Bronchial epithelial cell (primary cell): ENCODE results near the gene NAA40. TPM values are rescaled to one million over a fixed set of nuclear protein-coding genes. Genes with fewer than 3 reads are reported as not detected.

Experiments
- DNase-seq: peaks from one replicate; pipeline ENCODE4 v3.0.0-alpha.2; 2010; ENCODE audit warnings: low read depth
- FAIRE-seq: peaks from 2 replicates; lab custom pipeline; 2011; peaks lifted over from hg19 to GRCh38; lab: Jason Lieb, UNC
- H3K27me3 ChIP-seq: 2 replicates; pipeline ENCODE4 v1.5.1; 2011; ENCODE audit warnings: low read length; ENCODE audit not compliant: control insufficient read depth, insufficient read depth
- H3K36me3 ChIP-seq: 2 replicates; pipeline ENCODE4 v1.5.1; 2011; ENCODE audit warnings: low read length; ENCODE audit not compliant: control insufficient read depth, insufficient read depth
- H3K4me3 ChIP-seq: 2 replicates; pipeline ENCODE4 v1.5.1; 2011; ENCODE audit warnings: mild to moderate bottlenecking, low read depth, low read length, control low read depth
- total RNA-seq: library from RNA; depleted of rRNA; stranded (reverse); fragments of >200 nt; gene quantifications from 2 replicates; pipeline ENCODE4 v1.2.1, GENCODE V29; 2014
- TF ChIP-seq, protein P1 (sequence below): IDR thresholded peaks from 2 replicates; pipeline ENCODE4 v1.5.1; 2011; ENCODE audit warnings: mild to moderate bottlenecking, moderate library complexity, low read length, control low read depth, inconsistent platforms; ENCODE audit not compliant: insufficient read depth, severe bottlenecking

The NAA40 gene
- total RNA-seq, 1 donor from 2014 or later = 4.5 TPM

DNA sequence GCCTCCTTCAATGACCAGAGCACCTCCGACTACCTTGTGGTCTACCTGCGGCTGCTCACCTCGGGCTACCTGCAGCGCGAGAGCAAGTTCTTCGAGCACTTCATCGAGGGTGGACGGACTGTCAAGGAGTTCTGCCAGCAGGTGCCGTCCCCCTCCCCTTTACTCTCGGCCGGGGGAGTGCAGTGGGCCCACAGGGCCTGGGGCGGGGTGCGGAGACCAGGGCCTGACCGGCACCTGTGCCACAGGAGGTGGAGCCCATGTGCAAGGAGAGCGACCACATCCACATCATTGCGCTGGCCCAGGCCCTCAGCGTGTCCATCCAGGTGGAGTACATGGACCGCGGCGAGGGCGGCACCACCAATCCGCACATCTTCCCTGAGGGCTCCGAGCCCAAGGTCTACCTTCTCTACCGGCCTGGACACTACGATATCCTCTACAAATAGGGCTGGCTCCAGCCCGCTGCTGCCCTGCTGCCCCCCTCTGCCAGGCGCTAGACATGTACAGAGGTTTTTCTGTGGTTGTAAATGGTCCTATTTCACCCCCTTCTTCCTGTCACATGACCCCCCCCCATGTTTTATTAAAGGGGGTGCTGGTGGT is 58.4 kb downstream of the NAA40 start:
- DNase-seq = no peak
- no peak for FAIRE-seq
- TF ChIP-seq, protein P1, sequence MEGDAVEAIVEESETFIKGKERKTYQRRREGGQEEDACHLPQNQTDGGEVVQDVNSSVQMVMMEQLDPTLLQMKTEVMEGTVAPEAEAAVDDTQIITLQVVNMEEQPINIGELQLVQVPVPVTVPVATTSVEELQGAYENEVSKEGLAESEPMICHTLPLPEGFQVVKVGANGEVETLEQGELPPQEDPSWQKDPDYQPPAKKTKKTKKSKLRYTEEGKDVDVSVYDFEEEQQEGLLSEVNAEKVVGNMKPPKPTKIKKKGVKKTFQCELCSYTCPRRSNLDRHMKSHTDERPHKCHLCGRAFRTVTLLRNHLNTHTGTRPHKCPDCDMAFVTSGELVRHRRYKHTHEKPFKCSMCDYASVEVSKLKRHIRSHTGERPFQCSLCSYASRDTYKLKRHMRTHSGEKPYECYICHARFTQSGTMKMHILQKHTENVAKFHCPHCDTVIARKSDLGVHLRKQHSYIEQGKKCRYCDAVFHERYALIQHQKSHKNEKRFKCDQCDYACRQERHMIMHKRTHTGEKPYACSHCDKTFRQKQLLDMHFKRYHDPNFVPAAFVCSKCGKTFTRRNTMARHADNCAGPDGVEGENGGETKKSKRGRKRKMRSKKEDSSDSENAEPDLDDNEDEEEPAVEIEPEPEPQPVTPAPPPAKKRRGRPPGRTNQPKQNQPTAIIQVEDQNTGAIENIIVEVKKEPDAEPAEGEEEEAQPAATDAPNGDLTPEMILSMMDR = no peak
- no peaks in the 10 kb centered on the region for H3K27me3 ChIP-seq
- no peak overlapping the region for H3K4me3 ChIP-seq
- peaks cover 27% of the 10 kb centered on the region for H3K36me3 ChIP-seq

DNA sequence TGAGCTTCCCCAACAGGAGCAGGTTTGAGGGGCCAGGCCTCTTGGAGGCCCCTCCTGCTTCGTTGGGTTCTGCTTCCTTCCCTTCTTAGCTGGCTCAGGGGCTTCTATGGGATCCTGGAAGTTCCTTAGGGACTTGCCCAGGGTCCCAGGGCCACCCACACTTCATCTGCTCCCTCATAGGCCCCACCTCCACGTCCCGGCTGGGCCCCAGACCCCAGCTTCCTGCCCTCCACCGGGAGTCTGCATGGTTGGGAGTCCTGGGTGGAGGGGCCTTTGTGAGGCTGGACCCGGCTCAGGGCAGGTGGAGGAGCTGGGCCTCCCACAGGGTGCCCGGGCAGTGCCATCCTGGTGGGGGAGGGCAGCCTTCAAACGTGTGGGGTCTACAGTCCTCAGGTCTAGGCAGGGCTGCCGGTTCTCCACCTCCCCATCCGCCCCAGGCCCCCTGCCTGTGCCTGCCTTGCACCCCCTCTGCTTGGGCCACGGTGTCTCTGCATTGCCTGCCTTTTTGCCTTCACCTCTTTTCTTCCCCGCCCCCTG is 59.1 kb downstream of the NAA40 start:
- no peak for DNase-seq
- Histone ChIP-seq H3K36me3 (peaks cover 26% of the 10 kb centered on the region), H3K27me3 (no peaks in the 10 kb centered on the region), H3K4me3 (no peak overlapping the region)
- TF ChIP-seq, protein P1 = no peak
- FAIRE-seq = no peak

DNA sequence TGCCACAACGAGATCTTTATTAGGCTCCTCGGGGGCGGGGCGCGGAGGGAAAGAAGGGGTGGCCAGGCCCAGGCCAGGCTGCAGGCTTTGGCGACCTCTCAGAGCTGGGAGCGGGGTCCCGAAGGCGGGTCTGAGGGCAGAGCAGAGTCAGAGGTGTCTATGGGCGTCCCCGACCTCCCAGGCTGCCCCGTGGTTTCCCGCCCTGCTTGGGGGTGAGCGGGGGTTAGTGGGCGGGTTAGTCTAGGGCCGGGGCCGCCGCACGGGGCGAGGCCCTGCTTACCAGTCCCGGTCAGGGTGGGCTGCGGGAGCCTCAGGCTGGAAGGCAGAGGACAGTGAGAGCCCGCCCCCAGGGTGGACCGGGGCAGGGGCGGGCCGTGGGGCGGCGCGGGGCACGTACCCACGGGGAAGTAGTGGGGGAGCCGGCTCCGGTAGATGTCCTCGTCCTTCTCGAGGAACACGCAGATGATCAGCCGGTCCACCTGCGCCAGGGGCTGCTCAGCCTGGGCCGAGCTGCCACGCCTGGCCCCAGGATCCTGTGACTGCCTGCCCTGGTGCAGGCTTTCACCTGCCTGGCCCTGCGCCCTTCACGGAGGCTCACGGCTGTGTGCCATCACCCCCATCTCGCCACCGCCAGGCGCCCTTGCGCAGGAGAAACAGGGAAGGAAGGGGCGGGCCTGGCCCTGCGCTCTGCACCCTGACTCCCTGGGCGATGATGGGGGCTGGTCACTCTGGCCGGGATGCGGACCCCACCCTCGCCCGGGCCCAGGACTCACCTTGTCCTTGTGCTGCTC is 60.0 kb downstream of the NAA40 start:
- Histone ChIP-seq H3K27me3 (no peaks in the 10 kb centered on the region), H3K36me3 (peaks cover 25% of the 10 kb centered on the region), H3K4me3 (peak overlapping the region; percentile 25)
- DNase-seq (peak; percentile 74), FAIRE-seq (no peak)
- TF ChIP-seq, protein P1 = peak; percentile 13

DNA sequence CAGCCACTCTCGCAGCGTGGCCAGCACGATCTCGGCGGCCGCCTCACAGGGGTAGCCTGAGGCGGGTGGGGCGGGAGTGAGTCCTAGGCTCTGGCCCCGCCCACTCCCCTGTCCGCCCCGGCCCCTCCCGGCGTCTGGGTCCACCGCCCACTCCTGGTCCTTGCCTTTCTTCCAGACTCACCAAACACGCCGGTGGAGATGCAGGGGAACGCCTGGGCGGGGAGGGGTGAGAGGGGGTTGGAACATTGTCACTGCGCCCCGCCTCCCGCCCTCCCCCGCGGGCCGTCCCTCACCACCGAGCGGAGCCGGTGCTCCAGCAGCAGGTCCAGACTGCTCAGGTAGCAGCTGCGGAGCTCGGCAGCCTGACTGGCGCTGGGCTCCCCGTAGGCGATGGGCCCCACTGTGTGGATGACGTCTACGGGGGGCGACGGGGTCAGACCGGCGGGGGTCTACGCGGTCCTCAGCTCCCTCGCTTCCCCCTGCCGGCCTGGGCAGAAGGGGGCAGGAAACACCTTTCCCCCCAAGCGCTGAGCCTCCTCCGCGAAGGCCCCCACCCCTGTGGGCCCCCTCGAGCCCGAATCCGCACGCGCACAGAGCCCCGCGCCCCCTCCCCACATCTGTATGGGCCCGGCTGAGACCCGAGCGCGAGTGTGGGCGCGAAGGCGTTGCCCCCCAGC is 60.7 kb downstream of the NAA40 start:
- TF ChIP-seq, protein P1 = no peak
- no peak for FAIRE-seq

DNA sequence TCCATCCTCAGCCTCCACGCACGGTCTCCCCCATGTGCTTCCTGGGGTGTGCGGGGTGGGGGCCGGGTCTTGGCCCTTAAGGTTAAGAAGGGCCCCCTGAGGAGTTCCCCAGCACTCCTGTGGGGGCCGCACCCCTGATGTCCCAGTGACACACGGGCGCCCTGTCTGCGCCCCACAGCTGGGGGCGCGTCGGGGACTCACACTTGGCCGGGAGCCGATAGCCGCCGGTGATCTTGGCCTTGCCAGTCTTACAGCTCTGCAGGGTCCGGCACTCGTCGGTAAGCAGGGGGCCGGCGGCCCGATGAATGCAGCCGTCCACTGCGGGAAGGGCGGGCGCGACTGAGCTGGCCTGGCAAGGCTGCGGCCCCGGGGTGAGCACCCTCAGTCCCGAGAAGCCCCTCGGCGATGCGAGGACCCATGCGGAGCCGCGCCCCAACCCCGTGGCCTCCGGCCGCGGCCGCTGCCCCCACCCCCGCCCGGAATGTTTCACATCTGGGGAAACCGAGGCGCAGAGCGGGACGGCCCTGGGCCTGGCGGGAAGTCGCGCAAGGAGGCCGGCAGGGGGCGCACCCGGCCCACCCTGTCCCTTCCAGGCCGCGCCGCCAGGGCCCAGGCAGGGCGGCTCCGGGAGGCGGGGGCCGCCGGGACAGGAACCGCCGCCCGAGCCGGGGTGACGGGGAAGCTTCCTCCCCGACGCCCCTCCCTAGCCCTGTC is 61.4 kb downstream of the NAA40 start:
- H3K4me3 ChIP-seq = peak overlapping the region; percentile 18
- FAIRE-seq (no peak), DNase-seq (peak; percentile 32)
- TF ChIP-seq, protein P1 = peak; percentile 68
- no peaks in the 10 kb centered on the region for H3K27me3 ChIP-seq
- H3K36me3 ChIP-seq = peaks cover 19% of the 10 kb centered on the region

More for the DNA sequence above, 60.7 kb downstream of the NAA40 start:
- H3K27me3 ChIP-seq = no peaks in the 10 kb centered on the region
- H3K36me3 ChIP-seq = peaks cover 24% of the 10 kb centered on the region
- peak overlapping the region; percentile 25 for H3K4me3 ChIP-seq
- peak; percentile 88 for DNase-seq
